ENCODE measurements around the gene GRIN2A.

The GRIN2A gene

GRCh38 chr16:9821331-9821730 is 360.9 kb downstream of the GRIN2A start:
- DNase-seq (ENCODE audit: low read depth in 2 of 2) = no peak

DNA sequence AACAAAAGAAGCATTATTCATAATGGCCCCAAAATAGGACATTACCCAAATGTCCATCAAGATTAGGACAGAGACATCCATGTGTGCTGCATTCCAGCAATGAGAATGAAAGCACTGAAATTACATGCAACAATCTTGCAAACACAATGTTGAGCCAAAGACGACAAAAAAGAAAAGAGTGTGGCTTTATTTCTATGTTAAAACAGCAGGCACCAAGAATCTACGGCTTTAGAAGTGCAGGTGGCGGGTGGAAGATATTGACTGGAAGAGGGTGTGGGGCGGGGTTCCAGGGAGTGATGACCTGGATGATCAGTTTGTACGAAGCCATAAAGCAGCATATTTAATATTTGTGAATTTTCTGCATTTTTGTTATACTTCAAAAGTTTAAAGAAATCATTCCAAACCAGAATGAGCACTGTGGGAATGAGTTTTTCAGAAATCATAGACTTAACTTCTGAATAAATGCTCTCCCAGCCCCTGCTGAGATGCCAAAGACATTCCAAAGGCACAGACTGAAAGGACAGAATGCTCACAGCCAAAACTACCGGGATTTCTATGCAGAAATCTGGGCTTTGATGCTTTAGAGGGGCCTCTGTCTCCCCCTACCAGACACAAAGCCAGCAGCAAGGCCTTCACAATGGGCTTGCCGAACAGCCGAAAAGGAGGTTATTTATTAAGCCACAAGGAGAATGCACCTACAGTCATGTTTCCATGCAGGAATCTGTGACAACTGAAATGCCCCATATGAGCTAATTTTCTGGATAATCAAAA is 361.6 kb downstream of the GRIN2A start:
- no peak for DNase-seq (ENCODE audit: low read depth in 2 of 2)

DNA sequence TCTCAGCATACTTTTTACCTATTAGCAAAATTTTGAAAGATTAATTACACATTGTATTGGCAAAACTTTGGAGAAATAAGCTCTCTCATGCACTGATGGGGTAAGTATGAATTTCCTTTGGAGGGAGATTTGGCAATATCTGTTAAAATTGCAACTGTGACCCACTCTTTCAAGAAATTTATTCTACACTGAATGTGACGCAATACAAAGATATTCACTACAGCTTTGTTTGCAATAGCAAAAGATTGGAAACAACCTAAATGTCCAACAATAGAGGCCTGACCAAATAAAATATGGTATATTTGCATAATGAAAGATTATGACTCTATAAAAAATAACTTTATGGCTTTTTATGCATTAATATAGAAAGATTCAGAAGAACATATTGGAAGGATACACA is 363.5 kb downstream of the GRIN2A start:
- no peak for DNase-seq (ENCODE audit: low read depth in 2 of 2)

DNA sequence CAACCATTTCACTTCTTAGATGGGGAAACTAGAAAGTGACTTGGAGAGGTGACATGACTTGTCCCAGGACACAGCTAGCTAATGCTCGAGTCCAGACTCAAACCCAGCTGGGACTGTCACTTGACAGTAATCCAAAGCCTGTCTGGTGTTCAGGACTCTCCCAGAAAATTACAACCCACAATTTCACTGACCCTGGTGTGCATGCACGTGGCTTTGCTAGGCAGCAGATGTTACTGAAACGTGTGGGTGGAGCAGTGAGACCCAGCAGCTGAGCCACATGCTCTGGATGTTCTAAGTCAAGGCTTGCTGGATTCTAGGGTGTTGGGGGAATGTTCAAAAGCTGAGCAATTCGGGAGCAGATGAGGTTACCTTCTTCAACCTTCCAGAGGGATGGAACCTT is 364.6 kb downstream of the GRIN2A start:
- DNase-seq (ENCODE audit: low read depth in 2 of 2) = no peak

- DNase-seq (ENCODE audit: low read depth in 2 of 2) = no peak
These were observed 365.6 kb downstream of the GRIN2A start for GRCh38 chr16:9816644-9817043.

- no peak for DNase-seq (ENCODE audit: low read depth in 2 of 2)
These were observed 368.6 kb downstream of the GRIN2A start for GRCh38 chr16:9813665-9814064.

GRCh38 chr16:9808210-9808609 is 374.0 kb downstream of the GRIN2A start:
- DNase-seq (ENCODE audit: low read depth in 2 of 2) = no peak

DNA sequence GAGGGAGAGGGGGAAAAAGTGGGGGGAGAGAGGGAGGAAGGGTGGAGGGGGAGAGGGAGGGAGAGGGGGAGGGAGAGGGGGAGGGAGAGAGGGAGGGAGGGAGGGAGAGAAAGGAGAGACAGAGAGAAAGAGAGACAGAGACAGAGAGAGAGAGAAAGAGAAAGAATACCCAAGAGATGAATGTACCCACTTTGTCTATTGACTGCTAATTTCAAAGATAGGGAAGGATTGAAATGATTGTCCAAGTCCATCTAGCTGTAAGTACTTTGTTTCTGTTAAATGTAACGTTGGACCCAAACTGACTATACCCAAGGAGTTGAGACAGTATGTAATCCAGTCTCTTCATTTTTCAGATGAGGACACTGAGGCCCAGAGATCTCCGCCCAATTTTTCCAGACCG is 374.9 kb downstream of the GRIN2A start:
- DNase-seq (ENCODE audit: low read depth in 2 of 2) = no peak

GRCh38 chr16:9805109-9805508 is 377.1 kb downstream of the GRIN2A start:
- no peak for DNase-seq (ENCODE audit: low read depth in 2 of 2)

- no peak for DNase-seq (ENCODE audit: low read depth in 2 of 2)
These were observed 380.1 kb downstream of the GRIN2A start for GRCh38 chr16:9802160-9802559.

DNA sequence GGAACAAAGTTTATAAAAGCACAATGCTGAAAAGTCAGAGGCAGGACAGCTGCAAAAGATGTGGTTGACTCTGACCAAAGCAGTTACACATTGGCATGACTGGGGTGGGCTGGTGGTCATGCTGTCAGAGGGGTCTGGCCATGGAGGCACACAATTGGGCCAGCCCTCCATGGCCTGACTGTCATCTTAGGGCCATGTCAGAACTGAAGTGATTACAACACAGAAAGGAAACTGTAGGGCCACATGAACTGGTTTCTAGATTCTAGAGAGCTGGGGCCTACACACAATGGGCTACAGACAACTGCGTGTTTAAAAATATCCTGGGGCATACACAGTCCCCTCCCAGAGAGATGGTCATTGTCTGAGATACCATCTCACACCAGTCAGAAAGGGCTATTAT is 380.6 kb downstream of the GRIN2A start:
- no peak for DNase-seq (ENCODE audit: low read depth in 2 of 2)

- DNase-seq (ENCODE audit: low read depth in 2 of 2) = no peak
These were observed 382.0 kb downstream of the GRIN2A start for GRCh38 chr16:9800186-9800738.

DNA sequence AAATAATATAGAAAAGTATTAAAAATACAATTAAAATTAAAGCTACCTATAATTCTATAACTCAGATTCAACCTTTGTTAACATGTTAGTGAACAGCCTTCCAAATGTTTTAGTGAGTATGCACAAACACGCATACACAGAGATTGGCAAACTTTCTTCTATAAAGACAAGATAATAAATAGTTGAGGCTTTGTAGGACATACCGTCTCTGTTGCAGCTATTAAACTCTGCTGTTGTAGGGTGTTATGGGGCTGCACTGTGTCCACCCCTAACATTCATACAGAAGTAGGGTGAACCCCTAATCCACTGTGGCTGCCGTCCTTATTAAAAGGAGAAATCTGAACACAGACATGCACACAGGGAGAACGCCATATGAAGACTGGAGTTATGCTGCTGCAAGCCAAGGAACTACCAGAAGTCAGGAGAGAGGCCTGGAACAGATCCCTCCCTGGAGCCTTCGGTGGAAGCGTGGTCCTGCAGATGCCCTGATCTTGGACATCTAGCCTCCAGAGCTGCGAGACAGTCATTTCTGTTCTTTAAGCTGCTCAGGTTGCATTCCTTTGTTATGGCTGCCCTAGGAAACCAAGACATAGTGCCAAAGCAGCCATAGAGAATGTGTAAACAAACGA is 383.2 kb downstream of the GRIN2A start:
- DNase-seq (ENCODE audit: low read depth in 2 of 2) = no peak

- DNase-seq (ENCODE audit: low read depth in 2 of 2) = no peak
These were observed 383.8 kb downstream of the GRIN2A start for GRCh38 chr16:9798474-9798873.

DNA sequence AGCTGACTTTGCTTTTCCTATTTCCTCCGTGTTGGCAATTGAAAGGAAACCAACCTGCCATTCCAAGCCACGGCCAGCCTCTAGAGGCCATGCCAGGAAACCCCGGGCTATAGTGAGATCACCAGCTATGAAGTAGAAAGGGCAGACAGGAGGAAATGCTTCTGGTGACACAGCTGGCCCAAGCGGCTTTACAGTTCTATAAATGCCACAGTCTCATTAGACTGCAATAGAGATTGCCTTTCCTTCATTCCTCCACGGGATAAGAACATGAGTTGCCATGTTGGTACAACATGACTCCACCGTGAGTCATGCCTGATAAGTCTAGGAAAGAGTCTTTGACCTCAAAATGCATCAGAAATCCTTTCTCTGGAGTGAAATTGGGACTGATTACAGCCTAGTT is 384.9 kb downstream of the GRIN2A start:
- DNase-seq (ENCODE audit: low read depth in 2 of 2) = no peak

- DNase-seq (ENCODE audit: low read depth in 2 of 2) = no peak
These were observed 388.6 kb downstream of the GRIN2A start for GRCh38 chr16:9793623-9794022.

GRCh38 chr16:9791556-9791955 is 390.7 kb downstream of the GRIN2A start:
- DNase-seq (ENCODE audit: low read depth in 2 of 2) = no peak

DNA sequence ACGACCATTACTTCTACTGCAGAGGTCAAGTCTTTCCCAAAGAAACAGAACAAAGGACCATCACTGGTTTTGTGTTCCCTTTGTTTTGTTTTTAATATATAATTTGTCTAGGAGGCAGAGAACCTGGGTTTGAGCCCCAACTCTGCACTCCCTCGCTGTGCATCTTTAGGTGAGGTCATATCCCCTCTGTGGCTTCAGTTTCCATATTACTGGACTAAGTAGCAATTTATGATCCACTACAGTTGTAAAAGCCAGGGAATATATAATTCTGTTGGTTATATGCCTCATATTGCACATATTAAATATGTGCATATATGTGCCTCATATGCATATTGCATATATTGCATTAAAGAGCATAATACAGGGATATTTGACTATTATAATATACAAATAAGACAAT is 392.0 kb downstream of the GRIN2A start:
- no peak for DNase-seq (ENCODE audit: low read depth in 2 of 2)

DNA sequence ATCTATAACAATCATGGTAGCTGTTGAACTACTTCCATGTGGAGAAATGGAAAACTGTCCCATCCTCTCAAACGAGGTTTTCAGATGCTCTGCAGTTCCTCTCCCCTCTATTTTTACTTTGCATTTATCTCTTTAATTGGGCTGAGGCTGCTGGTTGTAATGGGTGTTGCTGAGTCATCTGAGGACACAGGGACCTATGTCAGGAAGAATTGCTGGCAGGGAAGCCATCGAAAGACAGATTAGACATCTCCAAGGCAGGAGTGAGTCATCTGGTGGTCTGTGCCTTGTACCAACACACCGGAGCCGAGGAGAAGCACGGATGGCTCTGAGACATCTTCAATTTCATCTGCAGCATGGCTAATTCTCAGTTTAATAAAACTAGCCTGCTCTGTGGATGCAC is 394.5 kb downstream of the GRIN2A start:
- DNase-seq (ENCODE audit: low read depth in 2 of 2) = no peak

DNA sequence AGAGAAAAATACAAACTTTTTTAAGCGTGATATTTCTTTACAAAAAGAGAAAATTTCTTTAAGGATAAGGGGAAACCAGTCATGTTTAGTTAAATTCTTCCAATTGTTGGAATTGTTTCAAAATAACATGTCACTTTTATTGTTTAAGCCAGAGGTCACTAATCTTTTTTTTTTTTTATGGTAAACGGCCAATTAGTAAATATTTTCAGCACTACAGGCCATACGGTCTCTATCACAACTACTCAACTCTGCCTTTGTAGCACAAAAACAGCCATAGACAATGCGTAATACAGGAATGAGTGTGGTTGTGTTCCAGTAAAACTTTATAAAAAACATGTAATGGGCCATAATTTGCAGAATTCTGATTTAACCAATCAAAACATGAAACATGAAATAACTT is 401.4 kb downstream of the GRIN2A start:
- no peak for DNase-seq (ENCODE audit: low read depth in 2 of 2)

DNA sequence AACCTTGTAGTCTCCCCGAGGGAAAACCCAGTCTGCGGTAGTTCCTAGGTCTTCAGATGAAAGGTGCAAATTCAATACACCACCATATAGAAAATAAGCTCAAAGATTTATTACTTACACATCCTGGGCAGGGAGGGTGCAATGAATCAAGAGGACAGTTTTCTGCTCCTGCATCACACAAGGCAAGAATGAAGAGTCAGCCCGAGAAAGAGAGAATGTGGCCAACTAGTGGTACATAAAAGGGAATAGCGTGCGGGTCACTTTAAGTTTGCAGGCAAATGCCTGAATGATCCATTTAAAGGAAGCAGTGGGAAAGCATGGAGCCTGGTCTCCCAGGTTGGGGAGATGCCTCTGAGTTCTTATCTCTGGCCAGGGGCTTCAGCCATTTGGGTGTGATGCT is 403.4 kb downstream of the GRIN2A start:
- DNase-seq (ENCODE audit: low read depth in 2 of 2) = no peak

GRCh38 chr16:9775998-9776397 is 406.2 kb downstream of the GRIN2A start:
- no peak for DNase-seq (ENCODE audit: low read depth in 2 of 2)

DNA sequence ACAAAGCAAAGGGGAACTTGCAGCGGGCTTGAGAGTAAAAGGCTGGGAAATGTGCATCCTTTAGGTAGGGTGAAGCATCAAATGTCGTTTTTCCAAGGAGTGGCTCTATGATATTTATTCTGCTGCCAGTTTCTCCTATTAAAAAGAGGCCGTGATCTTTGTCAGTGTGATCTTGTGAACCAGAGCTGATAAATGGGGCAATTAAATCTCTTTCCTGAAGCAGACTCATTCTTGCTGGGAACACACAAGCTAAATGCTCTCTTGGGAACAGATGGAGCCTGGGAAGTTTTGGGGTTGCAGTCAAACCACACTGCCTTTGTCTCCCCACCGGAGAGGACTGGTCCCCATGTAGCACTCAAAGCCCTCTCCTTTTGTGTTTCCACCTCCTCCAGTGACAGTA is 408.9 kb downstream of the GRIN2A start:
- no peak for DNase-seq (ENCODE audit: low read depth in 2 of 2)
